ENCODE data around the gene STAT5A. TPM values are rescaled to one million over a fixed set of nuclear protein-coding genes. Genes with fewer than 3 reads are reported as not detected.

STAT5A gene
- total RNA-seq, 1 experiment from 2014 or later, result 0.91 TPM

Other genes starting within 250 kb of the STAT5A start
- 2.3 TPM for gene C17orf113, start 237.9 kb upstream of the STAT5A start, total RNA-seq (2021; ENCODE audit: unreplicated experiment)
- gene ZNF385C, start 190.0 kb upstream of the STAT5A start, total RNA-seq (2021; ENCODE audit: unreplicated experiment), result 1.1 TPM
- 1.2 TPM for gene DHX58, start 175.8 kb upstream of the STAT5A start, total RNA-seq (2021; ENCODE audit: unreplicated experiment)
- 41.2 TPM for gene KAT2A, start 167.1 kb upstream of the STAT5A start, total RNA-seq (2021; ENCODE audit: unreplicated experiment)
- not detected for gene HSPB9, start 165.7 kb upstream of the STAT5A start, total RNA-seq (2021; ENCODE audit: unreplicated experiment)
- gene RAB5C, start 133.5 kb upstream of the STAT5A start, total RNA-seq (2021; ENCODE audit: unreplicated experiment), result 115 TPM
- gene KCNH4, start 107.4 kb upstream of the STAT5A start, total RNA-seq (2021; ENCODE audit: unreplicated experiment), result not detected
- gene HCRT, start 103.0 kb upstream of the STAT5A start, total RNA-seq (2021; ENCODE audit: unreplicated experiment), result not detected
- 13.2 TPM for gene GHDC, start 94.0 kb upstream of the STAT5A start, total RNA-seq (2021; ENCODE audit: unreplicated experiment)
- 7.1 TPM for gene STAT5B, start 12.1 kb upstream of the STAT5A start, total RNA-seq (2021; ENCODE audit: unreplicated experiment)
- gene STAT3, start 99.9 kb downstream of the STAT5A start, total RNA-seq (2021; ENCODE audit: unreplicated experiment), result 61.0 TPM
- 79.7 TPM for gene CAVIN1, start 134.8 kb downstream of the STAT5A start, total RNA-seq (2021; ENCODE audit: unreplicated experiment)
- gene ATP6V0A1, start 170.4 kb downstream of the STAT5A start, total RNA-seq (2021; ENCODE audit: unreplicated experiment), result 65.2 TPM
- 17.7 TPM for gene NAGLU, start 247.7 kb downstream of the STAT5A start, total RNA-seq (2021; ENCODE audit: unreplicated experiment)